GM12874 (cell line): ENCODE results near the gene C3orf20.

Source experiments
- TF ChIP-seq, protein P1 (sequence below): IDR thresholded peaks from 2 replicates; pipeline ENCODE4 v1.5.1; 2011; ENCODE audit warnings: low read depth, mild to moderate bottlenecking, control low read depth, low read length, moderate library complexity; ENCODE audit not compliant: insufficient read depth

Gene C3orf20

DNA sequence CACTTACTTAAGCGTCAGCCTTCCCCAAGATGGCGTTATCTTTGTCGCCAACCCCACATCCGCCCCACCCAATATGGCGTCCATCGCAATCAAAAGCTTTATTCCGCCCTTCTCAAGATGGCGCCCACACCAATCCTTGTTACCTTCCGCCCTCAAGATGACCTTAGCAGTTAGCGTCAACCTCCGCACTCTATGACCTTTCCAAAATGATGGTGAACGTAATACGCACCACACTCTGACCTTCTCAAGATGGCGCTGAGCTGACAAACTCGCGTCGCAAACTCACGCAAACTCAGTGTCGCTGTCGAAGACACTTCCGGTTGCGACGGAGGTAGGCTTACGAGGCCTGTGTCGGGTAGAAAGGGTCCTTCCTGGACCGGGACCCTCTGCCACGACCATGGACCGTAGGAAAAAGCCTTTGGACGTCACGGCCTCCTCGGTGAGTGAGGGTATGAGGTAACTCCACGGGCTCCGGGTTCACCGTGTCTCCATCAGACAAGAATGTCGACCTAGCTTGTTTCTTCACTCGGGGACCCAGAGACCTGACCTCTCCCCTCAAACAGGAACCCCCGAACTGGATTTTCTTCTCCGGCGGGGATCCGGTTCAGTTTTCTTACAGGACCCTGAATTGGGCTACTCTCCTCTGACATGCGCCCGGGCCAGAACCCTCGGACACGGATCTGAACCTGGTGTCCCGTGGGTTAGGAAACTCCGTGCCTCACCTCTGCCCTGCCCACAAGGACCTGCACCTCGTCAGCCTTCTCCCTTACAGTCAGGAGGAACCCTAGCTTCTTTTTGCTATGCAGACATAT is 23.3 kb upstream of the C3orf20 start, which contains the start of gene CCDC174:
TSS of gene CCDC174 (plus strand) at position 323 of the 812 bp plus-strand sequence. CDS start at position 398, 75 bp downstream.
- TF ChIP-seq, protein P1, sequence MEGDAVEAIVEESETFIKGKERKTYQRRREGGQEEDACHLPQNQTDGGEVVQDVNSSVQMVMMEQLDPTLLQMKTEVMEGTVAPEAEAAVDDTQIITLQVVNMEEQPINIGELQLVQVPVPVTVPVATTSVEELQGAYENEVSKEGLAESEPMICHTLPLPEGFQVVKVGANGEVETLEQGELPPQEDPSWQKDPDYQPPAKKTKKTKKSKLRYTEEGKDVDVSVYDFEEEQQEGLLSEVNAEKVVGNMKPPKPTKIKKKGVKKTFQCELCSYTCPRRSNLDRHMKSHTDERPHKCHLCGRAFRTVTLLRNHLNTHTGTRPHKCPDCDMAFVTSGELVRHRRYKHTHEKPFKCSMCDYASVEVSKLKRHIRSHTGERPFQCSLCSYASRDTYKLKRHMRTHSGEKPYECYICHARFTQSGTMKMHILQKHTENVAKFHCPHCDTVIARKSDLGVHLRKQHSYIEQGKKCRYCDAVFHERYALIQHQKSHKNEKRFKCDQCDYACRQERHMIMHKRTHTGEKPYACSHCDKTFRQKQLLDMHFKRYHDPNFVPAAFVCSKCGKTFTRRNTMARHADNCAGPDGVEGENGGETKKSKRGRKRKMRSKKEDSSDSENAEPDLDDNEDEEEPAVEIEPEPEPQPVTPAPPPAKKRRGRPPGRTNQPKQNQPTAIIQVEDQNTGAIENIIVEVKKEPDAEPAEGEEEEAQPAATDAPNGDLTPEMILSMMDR = no peak

DNA sequence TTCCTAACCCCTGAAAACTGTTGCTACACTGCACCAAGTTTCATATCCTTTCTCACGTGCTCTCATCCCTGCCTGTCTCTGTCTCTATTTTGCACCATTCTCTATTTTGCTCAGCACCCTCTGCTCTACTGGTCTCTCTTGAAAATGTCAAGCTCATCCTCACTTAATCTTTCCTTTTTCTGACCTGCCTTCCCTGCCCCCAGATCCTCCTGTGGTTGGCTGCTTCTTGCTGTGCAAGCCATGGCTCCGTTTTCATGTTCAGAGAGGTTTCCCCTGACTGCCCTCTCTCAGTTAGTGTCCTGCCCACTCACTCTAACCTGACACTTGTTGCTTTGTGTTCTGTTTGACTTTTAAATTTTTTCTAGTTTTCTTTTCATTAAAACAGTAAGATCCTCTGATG is 17.4 kb upstream of the C3orf20 start:
- TF ChIP-seq, protein P1 = no peak

DNA sequence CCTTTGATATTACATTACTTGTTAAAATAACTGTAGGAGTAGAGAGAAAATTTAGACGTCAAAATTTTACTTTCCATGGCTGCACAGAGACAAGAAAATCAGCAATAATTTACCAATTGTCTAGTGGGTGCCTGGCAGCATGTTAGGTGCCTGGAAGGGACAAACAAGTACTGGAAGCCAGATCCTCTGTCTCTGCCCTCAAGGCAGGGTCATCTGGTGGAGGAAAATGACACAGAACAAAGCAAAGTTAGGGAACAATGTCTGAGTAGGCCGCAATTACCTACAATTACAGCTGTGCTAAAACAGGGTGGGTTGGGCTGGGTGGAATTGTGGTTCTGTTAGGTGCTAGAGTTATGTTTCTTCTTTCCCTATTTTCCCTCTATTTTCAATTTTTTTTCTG is 16.0 kb upstream of the C3orf20 start:
- TF ChIP-seq, protein P1 = no peak

DNA sequence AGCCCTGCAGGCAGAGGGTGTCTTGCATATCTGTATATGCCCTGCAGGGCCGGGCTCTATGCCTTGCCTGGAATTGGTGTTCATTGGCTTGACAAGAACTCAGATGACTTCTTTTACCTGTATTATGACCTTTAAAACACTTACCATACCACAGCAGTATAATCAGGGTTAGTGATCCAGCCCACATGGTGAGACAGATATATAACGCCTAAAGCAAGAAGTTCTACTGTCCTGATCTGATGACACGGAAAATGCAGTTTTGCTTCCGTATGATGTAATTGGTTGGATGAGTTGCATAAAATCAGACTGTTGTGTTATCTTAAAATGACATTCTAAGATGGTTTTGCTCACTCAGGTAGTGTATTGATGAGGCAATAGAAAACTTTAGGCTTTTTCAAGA is 14.0 kb upstream of the C3orf20 start:
- TF ChIP-seq, protein P1 = no peak

DNA sequence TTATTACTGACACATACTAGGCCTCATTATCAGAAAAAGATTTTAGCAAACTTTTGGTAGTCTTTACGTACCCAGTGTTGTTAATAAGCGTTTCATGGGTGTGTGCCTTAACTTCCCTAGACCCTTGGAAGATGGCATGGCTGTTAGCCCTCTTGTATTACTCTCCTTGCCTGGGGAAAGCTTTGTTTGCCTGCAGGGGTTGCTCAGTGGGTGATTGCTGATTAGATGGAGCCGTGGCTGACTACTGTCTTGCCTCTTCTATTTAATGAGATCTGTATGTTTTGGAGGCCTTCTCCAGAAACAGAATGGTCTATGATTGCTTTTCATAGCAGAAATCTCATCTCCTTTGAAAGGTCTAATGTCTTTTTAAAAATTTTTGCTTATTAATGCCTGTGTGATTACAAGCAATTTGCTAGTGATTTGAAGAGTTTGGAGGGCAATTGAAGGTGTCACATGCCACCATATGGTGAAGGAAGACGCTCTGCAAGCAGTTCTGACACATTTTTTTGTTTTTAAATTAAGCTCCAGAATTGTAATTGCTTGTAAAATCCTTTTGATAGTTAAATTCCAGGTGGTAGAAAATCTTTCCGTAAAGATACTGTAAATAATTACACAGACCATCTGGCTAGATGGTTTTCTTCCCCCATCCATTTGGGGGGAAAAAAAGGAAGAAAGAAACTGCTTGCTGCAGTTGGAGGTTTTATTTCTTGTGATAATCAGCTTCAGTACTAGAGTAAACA is 11.4 kb upstream of the C3orf20 start:
- TF ChIP-seq, protein P1 = no peak

DNA sequence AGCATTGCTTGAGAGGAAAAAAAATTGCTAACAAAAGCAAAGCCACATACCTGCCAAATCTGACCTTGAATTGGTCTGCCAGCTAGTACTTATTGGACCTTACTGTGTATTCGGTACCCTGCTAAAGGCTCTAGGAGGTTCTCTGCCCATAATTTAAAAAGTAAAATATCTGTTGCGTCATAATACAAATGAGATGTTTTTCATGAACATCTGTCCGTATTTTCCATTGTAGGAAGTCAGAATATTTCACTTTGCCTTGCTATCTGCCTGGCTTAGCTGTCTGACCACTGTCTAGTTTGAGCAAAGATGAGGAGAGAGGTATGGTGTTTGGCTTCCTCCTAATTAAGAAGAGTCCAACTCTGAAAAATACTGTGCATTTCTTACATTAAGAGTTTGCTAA is 10.8 kb upstream of the C3orf20 start:
- TF ChIP-seq, protein P1 = no peak

DNA sequence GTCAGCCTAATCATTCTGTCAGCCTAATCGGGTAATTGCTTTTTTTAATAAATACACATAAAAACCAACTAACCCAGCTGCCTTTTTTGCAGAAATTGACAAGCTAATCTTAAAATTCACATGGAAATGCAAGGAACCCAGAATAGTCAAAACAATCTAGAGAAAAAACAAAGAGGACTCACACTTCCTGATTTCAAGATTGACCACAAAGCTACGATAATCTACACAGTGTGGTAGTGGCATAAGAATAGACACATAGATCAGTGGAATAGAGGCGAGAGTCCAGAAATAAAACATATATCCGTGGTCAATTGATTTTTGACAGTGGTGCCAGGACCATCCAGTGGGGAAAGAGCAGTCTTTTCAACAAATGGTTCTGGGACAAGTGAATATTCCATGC is 2.4 kb upstream of the C3orf20 start:
- TF ChIP-seq, protein P1 = no peak
